Measurements from ENCODE around the gene TFPT.

- no peak for TF ChIP-seq POLR2AphosphoS5 (IDR thresholded peaks at IDR 0.05)
- TF ChIP-seq CTCF (IDR thresholded peaks at IDR 0.05), result no peak
- TF ChIP-seq POLR2A (IDR thresholded peaks at IDR 0.05), result no peak
Measured at GRCh38 chr19:54106716-54107115, 8.7 kb downstream of the TFPT start.
